Bronchial epithelial cell (primary cell): Measurements from ENCODE around the gene RFTN1. TPM values are rescaled to one million over a fixed set of nuclear protein-coding genes. Genes with fewer than 3 reads are reported as not detected.

Experiments used
- DNase-seq: peaks from one replicate; pipeline ENCODE4 v3.0.0-alpha.2; 2010; ENCODE audit warnings: low read depth
- FAIRE-seq: peaks from 2 replicates; lab custom pipeline; 2011; peaks lifted over from hg19 to GRCh38; lab: Jason Lieb, UNC
- H3K27me3 ChIP-seq: 2 replicates; pipeline ENCODE4 v1.5.1; 2011; ENCODE audit warnings: low read length; ENCODE audit not compliant: control insufficient read depth, insufficient read depth
- H3K36me3 ChIP-seq: 2 replicates; pipeline ENCODE4 v1.5.1; 2011; ENCODE audit warnings: low read length; ENCODE audit not compliant: control insufficient read depth, insufficient read depth
- H3K4me3 ChIP-seq: 2 replicates; pipeline ENCODE4 v1.5.1; 2011; ENCODE audit warnings: mild to moderate bottlenecking, low read depth, low read length, control low read depth
- total RNA-seq: library from RNA; depleted of rRNA; stranded (reverse); fragments of >200 nt; gene quantifications from 2 replicates; pipeline ENCODE4 v1.2.1, GENCODE V29; 2014
- TF ChIP-seq, protein P1 (sequence below): IDR thresholded peaks from 2 replicates; pipeline ENCODE4 v1.5.1; 2011; ENCODE audit warnings: mild to moderate bottlenecking, moderate library complexity, low read length, control low read depth, inconsistent platforms; ENCODE audit not compliant: insufficient read depth, severe bottlenecking

Gene RFTN1
- total RNA-seq, 1 donor from 2014 or later = 9.2 TPM

DNA sequence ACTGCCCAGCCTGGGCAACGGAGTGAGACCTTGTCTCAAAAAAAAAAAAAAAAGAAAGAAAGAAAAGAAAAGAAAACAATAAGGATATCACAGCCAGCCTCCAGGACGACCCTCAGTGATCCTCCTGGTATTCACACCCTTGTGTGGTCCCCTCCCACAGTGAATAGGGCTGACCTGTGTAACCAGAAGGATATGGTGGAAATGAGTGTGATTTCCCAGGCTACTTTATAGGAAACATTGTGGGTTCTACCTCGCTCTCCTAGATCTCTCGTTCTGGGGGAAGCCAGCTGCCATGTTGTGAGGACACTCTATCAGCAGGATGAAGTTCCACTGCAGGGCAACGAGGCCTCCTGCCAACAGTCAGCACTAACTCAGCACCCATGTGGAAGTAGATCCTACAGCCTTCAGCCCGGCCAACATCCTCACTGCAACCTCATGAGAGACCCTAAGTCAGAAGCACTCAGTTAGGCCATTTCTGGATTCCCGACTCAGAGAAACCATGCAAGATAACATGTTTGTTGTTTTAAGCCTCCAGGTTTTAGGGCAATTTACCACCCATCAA lies 11.1 kb downstream of the RFTN1 start:
- FAIRE-seq (no peak), DNase-seq (no peak)
- TF ChIP-seq, protein P1, sequence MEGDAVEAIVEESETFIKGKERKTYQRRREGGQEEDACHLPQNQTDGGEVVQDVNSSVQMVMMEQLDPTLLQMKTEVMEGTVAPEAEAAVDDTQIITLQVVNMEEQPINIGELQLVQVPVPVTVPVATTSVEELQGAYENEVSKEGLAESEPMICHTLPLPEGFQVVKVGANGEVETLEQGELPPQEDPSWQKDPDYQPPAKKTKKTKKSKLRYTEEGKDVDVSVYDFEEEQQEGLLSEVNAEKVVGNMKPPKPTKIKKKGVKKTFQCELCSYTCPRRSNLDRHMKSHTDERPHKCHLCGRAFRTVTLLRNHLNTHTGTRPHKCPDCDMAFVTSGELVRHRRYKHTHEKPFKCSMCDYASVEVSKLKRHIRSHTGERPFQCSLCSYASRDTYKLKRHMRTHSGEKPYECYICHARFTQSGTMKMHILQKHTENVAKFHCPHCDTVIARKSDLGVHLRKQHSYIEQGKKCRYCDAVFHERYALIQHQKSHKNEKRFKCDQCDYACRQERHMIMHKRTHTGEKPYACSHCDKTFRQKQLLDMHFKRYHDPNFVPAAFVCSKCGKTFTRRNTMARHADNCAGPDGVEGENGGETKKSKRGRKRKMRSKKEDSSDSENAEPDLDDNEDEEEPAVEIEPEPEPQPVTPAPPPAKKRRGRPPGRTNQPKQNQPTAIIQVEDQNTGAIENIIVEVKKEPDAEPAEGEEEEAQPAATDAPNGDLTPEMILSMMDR = no peak
- Histone ChIP-seq H3K27me3 (no peaks in the 10 kb centered on the region), H3K36me3 (no peaks in the 10 kb centered on the region), H3K4me3 (no peak overlapping the region)

DNA sequence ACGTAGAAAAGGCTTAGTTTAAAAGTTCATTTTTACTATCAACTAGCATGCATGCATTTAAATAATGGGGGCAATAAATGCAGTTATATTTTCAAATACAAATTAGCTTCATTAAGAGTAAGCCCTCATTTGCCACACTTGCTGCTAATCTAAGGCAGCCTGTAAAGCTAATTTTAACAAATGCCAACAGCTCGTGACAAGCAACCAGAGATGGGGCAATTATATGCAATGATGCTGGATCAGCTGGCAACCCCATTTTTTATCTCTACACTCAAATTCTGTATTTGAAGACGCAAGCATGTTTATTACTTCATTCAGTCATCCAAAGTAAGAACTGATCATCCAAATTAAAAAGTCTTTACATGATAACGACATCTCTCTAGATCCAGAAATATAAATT lies 12.1 kb downstream of the RFTN1 start:
- no peaks in the 10 kb centered on the region for H3K36me3 ChIP-seq
- no peak overlapping the region for H3K4me3 ChIP-seq
- no peaks in the 10 kb centered on the region for H3K27me3 ChIP-seq
- DNase-seq (no peak), FAIRE-seq (no peak)
- TF ChIP-seq, protein P1 = no peak

DNA sequence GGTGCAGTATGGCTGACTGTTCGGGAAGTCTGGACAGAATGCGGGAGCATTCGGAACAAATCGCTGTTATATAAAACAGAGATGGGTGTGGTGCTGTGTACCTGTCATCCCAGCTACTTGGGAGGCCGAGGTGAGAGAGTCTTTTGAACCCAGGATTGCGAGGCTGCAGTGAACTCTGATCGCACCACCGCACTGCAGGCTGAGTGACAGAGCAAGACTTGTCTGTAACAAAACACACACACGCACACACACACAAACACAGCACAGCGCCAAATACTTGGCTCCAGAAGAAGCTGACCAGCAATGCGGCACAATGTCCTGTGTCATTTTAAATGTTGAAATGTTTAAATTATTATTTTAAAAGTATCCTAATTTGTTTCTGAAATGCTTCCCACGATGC lies 12.6 kb downstream of the RFTN1 start:
- no peaks in the 10 kb centered on the region for H3K27me3 ChIP-seq
- no peak for FAIRE-seq

DNA sequence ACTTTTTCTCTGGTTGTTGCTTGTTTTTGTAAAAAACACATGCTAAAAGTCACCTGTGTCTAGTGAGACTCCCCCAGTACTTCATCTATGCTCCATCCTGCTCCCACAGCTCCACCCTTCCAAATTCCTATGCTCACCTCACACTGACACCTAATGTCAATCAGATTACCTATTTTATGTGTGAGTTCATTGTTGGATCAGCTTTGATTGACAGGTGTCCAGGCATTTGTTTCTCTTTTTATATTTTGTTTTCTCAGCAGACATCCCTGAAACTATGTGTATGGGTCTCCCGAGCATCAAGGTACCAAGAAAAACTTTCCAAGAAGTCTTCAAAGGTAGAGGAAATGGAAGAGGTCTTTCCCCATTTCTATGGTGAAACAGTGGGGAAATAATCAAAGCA lies 13.4 kb downstream of the RFTN1 start:
- H3K27me3 ChIP-seq = no peaks in the 10 kb centered on the region
- H3K4me3 ChIP-seq = no peak overlapping the region
- no peaks in the 10 kb centered on the region for H3K36me3 ChIP-seq
- DNase-seq (no peak), FAIRE-seq (no peak)
- TF ChIP-seq, protein P1 = no peak

More for the DNA sequence above, 12.6 kb downstream of the RFTN1 start:
- no peaks in the 10 kb centered on the region for H3K36me3 ChIP-seq
- no peak overlapping the region for H3K4me3 ChIP-seq
- no peak for DNase-seq
- TF ChIP-seq, protein P1 = no peak

DNA sequence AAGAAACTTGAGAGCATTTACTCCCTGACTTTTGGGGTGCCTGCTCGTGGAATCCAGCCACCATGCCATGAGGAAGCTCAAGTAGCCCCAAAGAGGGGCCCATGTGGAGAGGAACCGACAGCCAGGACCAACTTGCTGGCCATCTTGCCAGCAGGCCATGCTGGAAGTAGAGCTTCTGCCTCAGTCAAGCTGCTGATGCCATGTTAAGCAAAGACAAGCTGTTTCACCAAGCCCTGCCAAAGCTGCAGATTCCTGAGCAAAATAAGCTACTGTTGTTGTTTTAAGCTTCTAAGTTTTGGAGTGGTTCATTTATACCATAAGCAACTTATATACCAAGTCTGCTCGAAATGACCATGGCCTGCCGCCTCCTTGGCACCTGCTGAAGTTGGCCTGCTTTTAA lies 14.1 kb downstream of the RFTN1 start:
- Histone ChIP-seq H3K27me3 (no peaks in the 10 kb centered on the region), H3K4me3 (no peak overlapping the region), H3K36me3 (no peaks in the 10 kb centered on the region)
- DNase-seq (no peak), FAIRE-seq (no peak)
- TF ChIP-seq, protein P1 = no peak
